CD4-positive, CD25-positive, alpha-beta regulatory T cell (primary cell): ENCODE data around the gene COL6A6. TPM values are rescaled to one million over a fixed set of nuclear protein-coding genes. Genes with fewer than 3 reads are reported as not detected.
"Not testable (repeated sequence)": the region's sequence is repeated elsewhere in the genome, so short reads cannot be mapped to it uniquely, and the experiment has no call there.

Experiments
- ATAC-seq, 2 donors: fragments of 150-1000 bp; cut with Tn5 transposase; one replicate each; pipeline ENCODE4 v1.10.0; 2021; ENCODE audit warnings: low read depth in 2 of 2, moderate number of reproducible peaks in 2 of 2, moderate library complexity in 1 of 2
- DNase-seq, 3 donors: peaks; one replicate each; pipeline versions ENCODE4 v3.0.0 to v3.0.0-alpha.2; 2012 to 2022; ENCODE audit warnings: mixed read lengths in 1 of 3
- H3K27ac ChIP-seq: one replicate; pipeline ENCODE4 v1.7.0; 2013; ENCODE audit warnings: mild to moderate bottlenecking, low read length; ENCODE audit not compliant: insufficient read depth, poor library complexity, severe bottlenecking
- H3K27me3 ChIP-seq: one replicate; pipeline ENCODE4 v1.7.0; 2013; ENCODE audit warnings: low read length; ENCODE audit not compliant: control insufficient read depth, insufficient read depth
- H3K36me3 ChIP-seq: one replicate; pipeline ENCODE4 v1.7.0; 2013; ENCODE audit warnings: mild to moderate bottlenecking, low read length, moderate library complexity; ENCODE audit not compliant: control insufficient read depth, insufficient read depth
- H3K4me1 ChIP-seq: 2 replicates; pipeline ENCODE4 v1.7.0; 2013; ENCODE audit warnings: mild to moderate bottlenecking, low read length; ENCODE audit not compliant: insufficient read depth, control insufficient read depth, poor library complexity, severe bottlenecking
- H3K4me3 ChIP-seq: one replicate; pipeline ENCODE4 v1.7.0; 2013; ENCODE audit warnings: low read depth, mild to moderate bottlenecking, low read length, moderate library complexity
- H3K9me3 ChIP-seq, 2 experiments: 1 replicate in 1 of 2; 2 replicates in 1 of 2; pipeline ENCODE4 v1.7.0; 2013; ENCODE audit warnings: low read length in 2 of 2, mild to moderate bottlenecking in 1 of 2, moderate library complexity in 1 of 2; ENCODE audit not compliant: control insufficient read depth in 2 of 2
- H3K27ac Mint-ChIP-seq, 3 donors: one replicate each; pipeline ENCODE4 v1.8.0; 2020 to 2022; ENCODE audit warnings: mild to moderate bottlenecking in 3 of 3, mixed read lengths in 3 of 3, moderate library complexity in 2 of 3
- H3K27me3 Mint-ChIP-seq: one replicate; pipeline ENCODE4 v1.8.0; 2022; ENCODE audit warnings: mild to moderate bottlenecking, mixed read lengths
- H3K36me3 Mint-ChIP-seq: one replicate; pipeline ENCODE4 v1.8.0; 2020; ENCODE audit warnings: mixed read lengths
- H3K4me1 Mint-ChIP-seq, 4 donors: one replicate each; pipeline ENCODE4 v1.8.0; 2020 to 2022; ENCODE audit warnings: mixed read lengths in 4 of 4, mild to moderate bottlenecking in 1 of 4
- H3K4me3 Mint-ChIP-seq, 4 donors: one replicate each; pipeline ENCODE4 v1.8.0; 2020 to 2022; ENCODE audit warnings: mild to moderate bottlenecking in 4 of 4, mixed read lengths in 4 of 4, moderate library complexity in 3 of 4
- H3K9me3 Mint-ChIP-seq, 7 donors: one replicate each; pipeline ENCODE4 v1.8.0; 2020 to 2022; ENCODE audit warnings: mixed read lengths in 7 of 7, mild to moderate bottlenecking in 3 of 7, moderate library complexity in 2 of 7
- polyA plus RNA-seq, 4 donors: library from polyadenylated mRNA; unstranded; fragments of 300-500 nt; fragmentation: Illumina TruSeq; gene quantifications; one replicate each; pipeline ENCODE4 v1.2.3, GENCODE V29; 2021
- total RNA-seq: library from RNA; stranded (reverse); gene quantifications from one replicate; pipeline ENCODE4 v1.2.3, GENCODE V29; 2022

COL6A6 gene
- total and polyA plus RNA-seq, 5 donors from 2014 or later, result not detected

- Mint-ChIP-seq H3K36me3 (no peaks in the 10 kb centered on the region), H3K9me3 (peaks cover 0 to 1% (median 0%) of the 10 kb centered on the region in 7 donors), H3K27me3 (peaks cover 26% of the 10 kb centered on the region), H3K4me3 (no peak overlapping the region), H3K27ac (no peak overlapping the region), H3K4me1 (no peaks in the 10 kb centered on the region)
- DNase-seq (no peak), ATAC-seq (no peak)
- peaks cover 4% of the 10 kb centered on the region for H3K27me3 ChIP-seq
- no peak overlapping the region for H3K27ac ChIP-seq
- no peaks in the 10 kb centered on the region for H3K36me3 ChIP-seq
- H3K4me3 ChIP-seq, result no peak overlapping the region
- H3K4me1 ChIP-seq, result no peaks in the 10 kb centered on the region
- no peaks in the 10 kb centered on the region for H3K9me3 ChIP-seq
Observed at GRCh38 chr3:130537673-130538304, 20.8 kb downstream of the COL6A6 start.

- H3K4me3 Mint-ChIP-seq, result no peak overlapping the region
- Histone ChIP-seq H3K9me3 (no peaks in the 10 kb centered on the region), H3K36me3 (no peaks in the 10 kb centered on the region), H3K4me1 (no peaks in the 10 kb centered on the region), H3K27me3 (peaks cover 4% of the 10 kb centered on the region), H3K4me3 (no peak overlapping the region), H3K27ac (no peak overlapping the region)
- ATAC-seq (no peak), DNase-seq (peak in 2 of 3 donors; percentile 10 to 57)
- peaks cover 0 to 1% (median 0%) of the 10 kb centered on the region in 7 donors for H3K9me3 Mint-ChIP-seq
- H3K27me3 Mint-ChIP-seq, result peaks cover 26% of the 10 kb centered on the region
- H3K4me1 Mint-ChIP-seq, result no peaks in the 10 kb centered on the region
- no peaks in the 10 kb centered on the region for H3K36me3 Mint-ChIP-seq
- H3K27ac Mint-ChIP-seq, result no peak overlapping the region
Observed at GRCh38 chr3:130539005-130539404, 22.0 kb downstream of the COL6A6 start.

GRCh38 chr3:130543322-130543721 lies 26.3 kb downstream of the COL6A6 start:
- Histone ChIP-seq H3K36me3 (no peaks in the 10 kb centered on the region), H3K4me3 (no peak overlapping the region), H3K27me3 (peaks cover 3% of the 10 kb centered on the region), H3K9me3 (no peaks in the 10 kb centered on the region), H3K27ac (no peak overlapping the region), H3K4me1 (no peaks in the 10 kb centered on the region)
- H3K27me3 Mint-ChIP-seq, result peaks cover 14% of the 10 kb centered on the region
- DNase-seq (no peak), ATAC-seq (no peak)
- H3K9me3 Mint-ChIP-seq, result no peaks in the 10 kb centered on the region
- H3K4me1 Mint-ChIP-seq, result no peaks in the 10 kb centered on the region
- no peak overlapping the region for H3K4me3 Mint-ChIP-seq
- H3K27ac Mint-ChIP-seq, result no peak overlapping the region
- no peaks in the 10 kb centered on the region for H3K36me3 Mint-ChIP-seq

GRCh38 chr3:130546920-130547679 lies 30.1 kb downstream of the COL6A6 start:
- peaks cover 14% of the 10 kb centered on the region for H3K27me3 Mint-ChIP-seq
- Histone ChIP-seq H3K4me3 (no peak overlapping the region), H3K27me3 (no peaks in the 10 kb centered on the region), H3K27ac (no peak overlapping the region), H3K9me3 (peaks cover 0 to 4% of the 10 kb centered on the region in 2 experiments), H3K36me3 (no peaks in the 10 kb centered on the region), H3K4me1 (no peaks in the 10 kb centered on the region)
- ATAC-seq, result no peak
- no peak overlapping the region for H3K27ac Mint-ChIP-seq
- no peak overlapping the region for H3K4me3 Mint-ChIP-seq
- H3K4me1 Mint-ChIP-seq, result no peaks in the 10 kb centered on the region
- peaks cover 0 to 4% (median 0%) of the 10 kb centered on the region in 7 donors for H3K9me3 Mint-ChIP-seq
- no peaks in the 10 kb centered on the region for H3K36me3 Mint-ChIP-seq
- no peak for DNase-seq

- H3K9me3 Mint-ChIP-seq, H3K27ac ChIP-seq, H3K27me3 ChIP-seq, H3K27ac Mint-ChIP-seq, H3K9me3 ChIP-seq, H3K36me3 Mint-ChIP-seq, H3K4me3 ChIP-seq, H3K36me3 ChIP-seq, H3K4me1 Mint-ChIP-seq, H3K4me1 ChIP-seq, ATAC-seq, DNase-seq, H3K4me3 Mint-ChIP-seq: not testable (repeated sequence)
- H3K27me3 Mint-ChIP-seq, result peaks cover 14% of the 10 kb centered on the region
Observed at GRCh38 chr3:130547680-130548065, 30.7 kb downstream of the COL6A6 start.

GRCh38 chr3:130548356-130548755 lies 31.4 kb downstream of the COL6A6 start:
- Histone ChIP-seq H3K9me3 (peaks cover 0 to 9% of the 10 kb centered on the region in 2 experiments), H3K4me3 (no peak overlapping the region), H3K4me1 (no peaks in the 10 kb centered on the region), H3K27me3 (no peaks in the 10 kb centered on the region), H3K36me3 (no peaks in the 10 kb centered on the region), H3K27ac (no peak overlapping the region)
- Mint-ChIP-seq H3K27ac (no peak overlapping the region), H3K4me1 (no peaks in the 10 kb centered on the region), H3K4me3 (no peak overlapping the region), H3K36me3 (no peaks in the 10 kb centered on the region), H3K27me3 (peaks cover 14% of the 10 kb centered on the region), H3K9me3 (peaks cover 0 to 4% (median 0%) of the 10 kb centered on the region in 7 donors)
- ATAC-seq (no peak), DNase-seq (no peak)

- peaks cover 0 to 6% (median 4%) of the 10 kb centered on the region in 7 donors for H3K9me3 Mint-ChIP-seq
- peaks cover 14% of the 10 kb centered on the region for H3K27me3 Mint-ChIP-seq
- no peak overlapping the region for H3K4me3 ChIP-seq
- H3K4me3 Mint-ChIP-seq, result no peak overlapping the region
- H3K27me3 ChIP-seq, result peaks cover 1% of the 10 kb centered on the region
- no peaks in the 10 kb centered on the region for H3K4me1 ChIP-seq
- peaks cover 0 to 2% of the 10 kb centered on the region in 2 experiments for H3K9me3 ChIP-seq
- DNase-seq, result no peak
- H3K27ac ChIP-seq, result no peak overlapping the region
- H3K36me3 ChIP-seq, result no peaks in the 10 kb centered on the region
- no peaks in the 10 kb centered on the region for H3K36me3 Mint-ChIP-seq
- H3K27ac Mint-ChIP-seq, result no peak overlapping the region
- H3K4me1 Mint-ChIP-seq, result no peaks in the 10 kb centered on the region
- ATAC-seq, result no peak
Observed at GRCh38 chr3:130557336-130558035, 40.5 kb downstream of the COL6A6 start.
